GM18873 (cell line): ENCODE results near the gene METTL9.
"Not testable (repeated sequence)": the region's sequence is repeated elsewhere in the genome, so short reads cannot be mapped to it uniquely, and the experiment has no call there.

Experiments used
- ATAC-seq: cut with Tn5 transposase; IDR thresholded peaks from one replicate; pipeline ENCODE4 v1.9.1; 2021; ENCODE audit warnings: mild to moderate bottlenecking, moderate library complexity, moderate number of reproducible peaks; ENCODE audit not compliant: unreplicated experiment, low FRiP score

METTL9 gene

DNA sequence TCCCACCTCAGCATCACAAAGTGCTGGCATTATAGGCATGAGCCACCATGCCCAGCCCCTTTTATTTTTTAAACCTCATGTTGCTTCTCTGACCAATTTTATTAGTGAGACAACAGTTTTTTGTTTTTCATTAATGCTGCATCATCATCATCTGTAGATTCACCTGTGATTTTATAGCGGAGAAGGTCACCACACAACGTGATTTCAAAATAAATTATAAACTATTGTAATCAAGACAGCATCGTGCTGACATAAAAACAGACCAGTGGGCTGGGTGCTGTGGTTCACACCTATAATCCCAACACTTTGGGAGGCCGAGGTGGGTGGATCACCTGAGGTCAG lies 28.7 kb upstream of the METTL9 start:
- ATAC-seq, result no peak

DNA sequence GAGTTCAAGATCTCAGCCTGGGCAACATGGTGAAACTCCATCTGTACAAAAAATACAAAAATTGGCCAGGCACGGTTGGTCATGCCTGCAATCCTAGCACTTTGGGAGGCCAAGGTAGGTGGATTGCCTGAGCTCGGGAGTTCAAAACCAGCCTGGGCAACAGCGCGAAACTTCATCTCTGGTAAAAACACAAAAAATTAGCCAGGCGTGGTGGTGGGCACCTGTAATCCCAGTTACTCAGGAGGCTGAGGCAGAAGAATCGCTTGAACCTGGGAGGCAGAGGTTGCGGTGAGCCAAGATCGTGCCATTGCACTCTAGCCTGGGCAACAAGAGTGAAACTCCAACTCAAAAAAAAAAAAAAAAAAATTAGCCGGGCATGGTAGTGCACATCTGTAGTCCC lies 25.9 kb upstream of the METTL9 start:
- ATAC-seq, result not testable (repeated sequence)

GRCh38 chr16:21574372-21574771 lies 25.0 kb upstream of the METTL9 start:
- no peak for ATAC-seq

- not testable (repeated sequence) for ATAC-seq
These were observed 23.1 kb upstream of the METTL9 start for GRCh38 chr16:21576323-21576722.

GRCh38 chr16:21577487-21577886 lies 21.9 kb upstream of the METTL9 start:
- ATAC-seq, result not testable (repeated sequence)

GRCh38 chr16:21578311-21578710 lies 21.1 kb upstream of the METTL9 start:
- not testable (repeated sequence) for ATAC-seq

DNA sequence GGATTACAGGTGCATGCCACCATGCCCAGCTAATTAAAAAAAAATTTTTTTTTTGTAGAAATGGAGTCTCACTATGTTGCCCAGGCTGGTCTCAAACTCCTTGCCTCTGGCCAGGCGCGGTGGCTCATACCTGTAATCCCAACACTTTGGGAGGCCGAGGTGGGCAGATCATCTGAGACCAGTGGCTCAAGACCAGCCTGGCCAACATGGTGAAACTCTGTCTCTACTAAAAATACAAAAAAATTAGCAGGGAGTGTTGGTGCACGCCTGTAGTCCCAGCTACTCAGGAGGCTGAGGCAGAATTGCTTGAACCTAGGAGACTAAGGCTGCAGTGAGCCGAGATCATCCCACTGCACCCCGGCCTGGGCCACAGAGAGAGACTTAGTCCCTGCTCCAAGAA lies 19.2 kb upstream of the METTL9 start:
- ATAC-seq, result not testable (repeated sequence)

GRCh38 chr16:21580807-21581206 lies 18.6 kb upstream of the METTL9 start:
- no peak for ATAC-seq

- no peak for ATAC-seq
These were observed 14.6 kb upstream of the METTL9 start for GRCh38 chr16:21584817-21585216.

- not testable (repeated sequence) for ATAC-seq
These were observed 10.8 kb upstream of the METTL9 start for GRCh38 chr16:21588593-21588992.

GRCh38 chr16:21589551-21589950 lies 9.8 kb upstream of the METTL9 start:
- ATAC-seq, result no peak

- no peak for ATAC-seq
These were observed 9.1 kb upstream of the METTL9 start for GRCh38 chr16:21590287-21590686.

DNA sequence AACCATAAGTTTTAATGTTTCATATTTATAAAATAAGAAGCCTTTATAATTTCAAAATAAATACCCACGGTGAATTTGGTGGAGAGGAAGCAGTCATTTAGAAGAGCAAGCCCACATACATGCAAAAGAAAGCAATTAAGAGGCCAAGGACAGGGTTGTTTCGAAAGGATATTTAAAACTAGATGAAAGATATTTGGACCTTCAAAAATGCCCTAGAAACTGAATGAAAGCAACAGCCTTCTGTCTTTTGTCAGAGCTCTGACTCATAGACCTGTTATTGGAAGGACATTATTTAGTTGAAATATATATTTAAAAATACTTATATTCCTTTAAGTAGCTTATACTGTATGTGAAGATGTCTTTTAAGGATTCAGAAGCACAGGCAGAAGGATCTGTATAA lies 8.6 kb upstream of the METTL9 start:
- no peak for ATAC-seq

- no peak for ATAC-seq
These were observed 7.2 kb upstream of the METTL9 start for GRCh38 chr16:21592191-21592590.

DNA sequence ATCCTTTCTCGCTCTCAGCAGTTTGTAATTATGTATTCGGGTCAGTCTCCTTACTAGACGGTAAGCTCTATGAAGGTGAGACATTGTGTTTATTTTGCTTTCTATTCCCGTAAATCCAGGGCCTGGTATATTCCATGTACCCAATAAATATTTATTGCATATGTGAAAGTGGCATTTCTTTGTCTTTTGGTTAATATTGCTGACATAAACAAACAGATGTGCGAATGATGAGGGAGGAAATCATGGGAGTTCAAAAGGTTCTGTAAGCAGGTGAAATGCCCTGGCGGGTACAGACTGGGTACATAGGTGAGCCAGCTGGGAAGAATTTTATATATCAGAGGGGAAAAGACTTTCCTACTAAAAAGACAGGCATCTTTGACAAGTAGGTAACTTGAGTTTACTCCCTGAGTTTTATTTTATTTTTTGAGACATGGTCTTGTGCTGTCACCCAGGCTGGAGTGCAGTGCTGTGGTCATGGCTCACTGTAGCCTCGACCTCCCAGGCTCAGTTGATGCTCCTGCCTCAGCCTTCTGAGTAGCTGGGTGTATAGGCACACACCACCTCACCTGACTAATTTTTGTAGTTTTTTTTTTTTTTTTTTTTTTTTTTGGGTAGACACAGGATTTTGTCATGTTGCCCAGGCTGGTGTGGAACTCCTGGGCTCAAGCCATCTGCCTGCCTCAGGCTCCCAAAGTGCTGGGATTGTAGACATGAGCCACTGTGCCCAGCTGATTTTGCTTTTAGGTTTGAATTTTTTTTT lies 5.7 kb upstream of the METTL9 start:
- ATAC-seq, result no peak

DNA sequence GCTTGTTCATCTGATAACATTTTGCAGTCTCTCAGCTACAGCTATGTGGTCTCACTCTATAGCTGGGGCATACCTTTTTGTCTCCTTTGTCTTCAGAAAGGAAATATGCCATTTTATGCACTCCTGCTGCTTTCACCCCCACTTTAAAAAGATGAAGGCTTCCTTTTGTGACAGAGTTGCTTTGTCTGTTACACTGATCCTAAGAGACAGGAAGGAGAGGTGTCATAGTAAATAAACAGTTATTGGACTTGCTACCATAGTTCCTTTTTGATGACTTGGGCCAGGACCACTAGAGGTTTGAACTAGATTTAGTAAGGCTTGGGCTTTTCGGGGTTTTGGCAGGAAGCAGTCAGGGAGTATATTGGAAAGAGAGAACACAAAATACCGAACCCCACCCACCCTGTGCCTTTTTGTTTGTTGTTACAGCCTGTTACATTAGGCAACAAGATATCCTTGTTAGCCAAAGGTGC lies 1.8 kb upstream of the METTL9 start:
- ATAC-seq, result no peak

DNA sequence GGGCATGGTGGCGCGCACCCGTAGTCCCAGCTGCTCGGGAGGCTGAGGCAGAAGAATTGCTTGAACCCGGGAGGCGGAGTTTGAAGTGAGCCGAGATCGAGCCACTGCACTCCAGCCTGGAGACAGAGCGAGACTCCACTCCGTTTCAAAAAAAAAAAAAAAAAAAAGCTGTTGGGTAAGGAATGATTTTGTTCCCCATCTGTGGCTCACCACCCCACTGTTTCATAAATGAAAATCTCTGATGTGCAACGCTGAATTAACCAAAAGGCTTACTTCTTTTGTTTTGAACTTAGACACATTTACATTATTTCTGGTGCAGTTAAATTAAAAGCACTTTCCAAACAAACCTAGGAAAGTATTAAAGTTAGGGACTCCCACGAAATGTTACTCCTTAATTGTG lies 1.2 kb upstream of the METTL9 start:
- no peak for ATAC-seq

- no peak for ATAC-seq
These were observed 666 bp upstream of the METTL9 start for GRCh38 chr16:21598701-21599121.

DNA sequence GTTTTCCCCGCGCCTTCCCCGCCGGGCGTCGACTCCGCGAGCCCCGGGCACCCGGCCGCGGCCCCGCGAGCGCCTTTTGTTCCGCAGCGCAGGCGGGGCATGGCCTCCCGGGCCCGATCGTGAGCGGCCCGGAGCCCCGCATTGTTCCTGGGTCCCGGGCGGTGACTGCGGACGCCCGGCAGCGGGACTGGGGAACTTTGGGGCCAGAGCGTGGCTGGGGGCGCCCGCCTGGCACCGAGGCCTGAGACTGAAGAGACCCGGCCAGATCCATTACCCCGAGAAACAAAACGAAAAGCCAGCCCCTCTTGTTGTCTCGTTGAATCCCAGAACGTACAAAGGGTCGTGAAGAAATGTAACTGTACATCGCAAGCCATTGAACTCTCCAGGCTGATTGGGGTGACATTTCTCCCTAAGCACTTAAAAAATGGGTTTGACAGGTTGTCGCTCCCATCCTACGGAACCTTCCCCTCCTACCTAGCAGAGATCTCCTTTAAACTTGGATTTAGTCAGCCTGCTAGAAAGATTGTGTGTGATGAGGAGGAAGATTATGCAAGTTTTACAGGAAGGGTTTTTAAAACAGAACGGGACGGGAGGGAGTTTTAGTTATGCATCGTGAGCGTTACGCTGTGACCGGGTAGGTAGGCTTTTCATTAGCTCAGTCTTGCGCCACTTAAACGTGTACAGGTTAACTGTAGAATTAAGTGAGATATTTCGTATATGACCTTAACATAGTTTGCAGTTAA lies 825 bp downstream of the METTL9 start:
- ATAC-seq, result no peak

- no peak for ATAC-seq
These were observed 3.4 kb downstream of the METTL9 start for GRCh38 chr16:21602785-21603184.

DNA sequence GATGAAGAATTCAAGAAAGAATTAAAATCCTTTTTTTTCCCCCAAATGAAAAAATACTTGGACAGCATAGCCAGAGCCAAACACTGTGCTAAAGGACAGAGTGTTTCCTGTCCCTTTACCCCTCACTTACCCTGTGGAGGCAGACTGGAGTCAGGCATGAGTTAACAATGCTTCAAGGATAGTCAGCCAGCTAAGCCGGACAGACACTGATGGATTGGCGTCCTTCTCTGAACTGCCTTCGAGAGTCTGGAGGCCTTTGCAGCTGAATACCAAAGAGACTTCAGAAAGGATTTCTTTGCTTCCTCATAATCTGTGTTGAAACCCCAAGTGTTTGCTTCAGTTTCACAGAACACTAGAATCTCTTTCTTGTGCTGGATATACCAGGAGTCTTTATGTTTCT lies 4.6 kb downstream of the METTL9 start:
- ATAC-seq, result no peak

- ATAC-seq, result not testable (repeated sequence)
These were observed 6.5 kb downstream of the METTL9 start for GRCh38 chr16:21605848-21606247.
